C4-2B (cell line): ENCODE measurements around the gene EFCAB6.

ENCODE experiments used
- CTCF ChIP-seq: fragments of 450-650 bp; conservative IDR thresholded peaks from 2 replicates; pipeline ENCODE4 v1.5.1; 2017; ENCODE audit warnings: mild to moderate bottlenecking
- ZFX ChIP-seq: fragments of 450-650 bp; IDR thresholded peaks from 2 replicates; pipeline ENCODE4 v1.6.1; 2017

- no peak for TF ChIP-seq CTCF
- no peak for TF ChIP-seq ZFX
Observed at GRCh38 chr22:43817402-43817801, 5.3 kb upstream of the EFCAB6 start.
